ENCODE measurements around the gene MLPH. TPM values are rescaled to one million over a fixed set of nuclear protein-coding genes. Genes with fewer than 3 reads are reported as not detected.

MLPH gene
- total RNA-seq, 1 donor = 40.6 TPM

DNA sequence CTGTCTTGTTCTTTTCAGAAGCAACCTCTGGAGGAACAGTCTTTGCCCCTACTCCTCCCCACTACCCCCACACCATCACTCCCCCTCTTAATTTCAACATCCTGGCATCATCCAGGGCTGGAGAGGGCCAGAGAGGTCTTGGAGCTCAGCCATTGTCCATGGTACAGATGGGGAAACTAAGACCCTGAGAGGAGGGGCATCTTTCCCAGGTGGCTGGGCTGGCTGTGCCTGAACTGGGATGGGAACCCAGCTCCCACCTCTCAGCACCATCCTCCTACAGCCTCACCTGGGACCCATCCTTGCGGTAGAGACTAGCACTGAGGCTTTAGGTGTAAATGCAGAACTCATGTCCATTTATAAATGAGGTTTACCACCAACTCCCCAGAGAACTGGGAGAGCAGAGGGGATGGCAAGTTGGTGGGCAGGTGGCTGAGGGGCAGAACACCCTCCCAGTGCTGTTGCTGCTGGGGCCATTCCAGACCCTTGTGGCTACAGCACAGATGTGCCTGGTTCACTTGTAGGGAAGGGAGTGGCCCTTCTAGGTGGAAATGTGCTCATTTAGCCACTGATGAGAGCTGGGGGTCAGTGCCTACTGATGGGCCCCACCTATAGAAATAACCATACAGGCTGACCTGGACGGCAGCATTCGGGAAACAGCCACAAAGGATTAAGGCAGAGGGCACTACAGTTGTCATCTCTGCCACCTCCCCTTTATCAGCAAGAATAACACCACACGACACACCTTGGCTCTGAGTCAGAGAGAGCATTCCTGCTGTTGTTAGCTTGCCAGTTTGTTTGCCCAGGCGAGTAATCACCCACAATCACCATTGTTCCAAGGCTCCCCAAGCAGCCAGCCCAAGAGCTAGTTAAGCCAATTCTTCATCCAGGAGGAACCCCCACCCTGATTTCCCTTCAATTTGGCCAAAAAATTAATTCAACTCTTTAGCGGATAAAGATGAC lies 2.1 kb downstream of the MLPH start:
- no peak for TF ChIP-seq CTCF (IDR thresholded peaks at IDR 0.05; ENCODE audit: insufficient read depth, low read depth, low read length)
- DNase-seq (ENCODE audit: low read depth) = no peak
- peak overlapping the region; percentile 12 for H3K4me3 ChIP-seq (ENCODE audit: low read depth, low read length)

GRCh38 chr2:237490009-237490711 lies 3.1 kb downstream of the MLPH start:
- TF ChIP-seq CTCF (IDR thresholded peaks at IDR 0.05; ENCODE audit: insufficient read depth, low read depth, low read length) = no peak
- H3K4me3 ChIP-seq (ENCODE audit: low read depth, low read length) = no peak overlapping the region
- peak; percentile 37 for DNase-seq (ENCODE audit: low read depth)

DNA sequence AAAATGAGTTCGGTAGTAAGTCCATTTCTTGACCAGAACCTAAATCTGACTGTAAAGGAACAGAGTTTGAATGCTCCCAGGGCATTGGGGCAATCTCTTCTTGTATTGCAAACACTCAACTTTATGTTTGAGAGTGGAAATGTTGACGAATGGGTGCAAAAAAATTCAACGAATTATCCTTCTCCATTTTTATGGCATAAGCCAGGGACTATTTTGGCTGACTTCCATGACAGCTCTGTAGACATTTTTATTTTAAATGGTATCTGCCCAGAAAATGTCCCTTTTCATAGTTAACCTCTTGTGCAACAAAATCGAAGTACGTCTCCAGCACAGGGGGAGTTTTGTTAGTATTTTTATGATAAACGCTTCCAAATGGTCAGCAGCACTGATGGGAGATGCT lies 3.7 kb downstream of the MLPH start:
- DNase-seq (ENCODE audit: low read depth) = peak; percentile 72
- no peak overlapping the region for H3K4me3 ChIP-seq (ENCODE audit: low read depth, low read length)
- no peak for TF ChIP-seq CTCF (IDR thresholded peaks at IDR 0.05; ENCODE audit: insufficient read depth, low read depth, low read length)

GRCh38 chr2:237491515-237492118 lies 4.6 kb downstream of the MLPH start:
- TF ChIP-seq CTCF (IDR thresholded peaks at IDR 0.05; ENCODE audit: insufficient read depth, low read depth, low read length) = no peak
- DNase-seq (ENCODE audit: low read depth) = no peak
- H3K4me3 ChIP-seq (ENCODE audit: low read depth, low read length) = no peak overlapping the region

DNA sequence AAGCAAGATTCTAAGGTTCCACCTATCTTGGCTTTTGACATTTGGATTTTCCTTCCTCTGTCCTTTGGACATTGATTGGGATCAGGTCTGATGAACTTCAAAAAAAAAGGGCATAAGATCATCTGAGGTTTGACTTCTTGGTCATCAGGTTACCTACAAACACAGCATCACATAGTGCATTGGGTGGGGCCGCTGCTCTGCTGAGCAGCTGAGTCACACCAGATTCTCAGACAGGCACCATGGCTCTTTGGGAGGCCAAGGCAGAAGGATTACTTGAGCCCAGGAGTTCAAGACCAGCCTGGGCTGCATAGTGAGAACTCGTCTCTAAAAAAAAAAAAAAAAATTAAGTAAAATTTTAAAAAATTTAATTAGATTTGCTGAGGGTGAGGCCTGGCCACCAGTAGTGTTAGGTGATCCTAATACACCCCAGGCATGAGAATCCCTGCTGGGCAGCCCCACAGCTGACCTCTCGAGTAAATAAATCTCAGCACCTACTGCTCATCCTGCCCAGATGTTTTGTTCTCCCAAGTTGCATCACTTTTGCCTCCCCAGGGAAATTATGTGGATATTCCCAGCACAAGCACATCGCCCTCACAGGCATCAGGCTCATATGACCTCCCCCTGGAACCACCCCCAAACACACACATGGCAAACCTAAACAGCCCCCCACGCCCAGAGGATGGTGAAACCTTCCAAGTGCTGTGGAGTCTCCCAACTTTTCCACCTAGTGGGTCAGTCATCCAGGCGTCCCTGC lies 5.3 kb downstream of the MLPH start:
- no peak for TF ChIP-seq CTCF (IDR thresholded peaks at IDR 0.05; ENCODE audit: insufficient read depth, low read depth, low read length)
- DNase-seq (ENCODE audit: low read depth) = peak; percentile 80
- no peak overlapping the region for H3K4me3 ChIP-seq (ENCODE audit: low read depth, low read length)

GRCh38 chr2:237494066-237494465 lies 7.0 kb downstream of the MLPH start:
- no peak for TF ChIP-seq CTCF (IDR thresholded peaks at IDR 0.05; ENCODE audit: insufficient read depth, low read depth, low read length)
- DNase-seq (ENCODE audit: low read depth) = no peak
- no peak overlapping the region for H3K4me3 ChIP-seq (ENCODE audit: low read depth, low read length)
